A673 (cell line): ENCODE data around the gene SUN5. TPM values are rescaled to one million over a fixed set of nuclear protein-coding genes. Genes with fewer than 3 reads are reported as not detected.

Source experiments
- BruUV-seq: library from RNA; stranded (reverse); fragments of 400-500 nt; replicated peaks from 2 replicates; lab custom pipeline; 2021; lab: Mats Ljungman, UMichigan
- CTCF ChIA-PET: fragments of 300-600 bp; sonication (Branson Sonifier 250); formaldehyde crosslinking; loops from one replicate; lab custom pipeline; 2022; ENCODE audit warnings: antibody characterized with exemption; lab: Charles Lee
- POLR2A ChIA-PET: fragments of 300-600 bp; sonication (Branson Sonifier 250); formaldehyde crosslinking; loops from one replicate; lab custom pipeline; 2022; ENCODE audit warnings: antibody characterized with exemption; ENCODE audit not compliant: low non-redundant PET; lab: Charles Lee
- DNase-seq: peaks from one replicate; pipeline ENCODE4 v3.0.0-alpha.2; 2015; ENCODE audit warnings: low spot score
- H3K27ac ChIP-seq: fragments of 200-600 bp; sonication (generic); 2 replicates; pipeline ENCODE4 v1.5.1; 2016; ENCODE audit warnings: mixed run types, low read depth, mild to moderate bottlenecking, mixed read lengths, antibody characterized with exemption, low read length; ENCODE audit not compliant: poor library complexity, severe bottlenecking
- H3K27me3 ChIP-seq: fragments of 200-600 bp; sonication (generic); replicated peaks from 2 replicates; pipeline ENCODE4 v1.6.1; 2017; ENCODE audit warnings: mixed run types, low read depth, mild to moderate bottlenecking, mixed read lengths, antibody characterized with exemption, low read length; ENCODE audit not compliant: insufficient read depth, poor library complexity
- H3K36me3 ChIP-seq: fragments of 200-600 bp; sonication (generic); 2 replicates; pipeline ENCODE4 v1.6.1; 2016; ENCODE audit warnings: mixed run types, mild to moderate bottlenecking, mixed read lengths, antibody characterized with exemption, low read length; ENCODE audit not compliant: insufficient read depth, poor library complexity, severe bottlenecking
- H3K4me1 ChIP-seq: fragments of 200-600 bp; sonication (generic); 2 replicates; pipeline ENCODE4 v1.6.1; 2017; ENCODE audit warnings: mixed run types, mild to moderate bottlenecking, mixed read lengths, antibody characterized with exemption, low read length; ENCODE audit not compliant: insufficient read depth, poor library complexity, severe bottlenecking
- H3K4me3 ChIP-seq: fragments of 200-600 bp; sonication (generic); 2 replicates; pipeline ENCODE4 v1.5.1; 2016; ENCODE audit warnings: low read depth, mixed run types, mild to moderate bottlenecking, mixed read lengths, low read length; ENCODE audit not compliant: poor library complexity, severe bottlenecking
- H3K9me3 ChIP-seq: fragments of 200-600 bp; sonication (generic); 2 replicates; pipeline ENCODE4 v1.6.1; 2016; ENCODE audit warnings: mixed run types, low read depth, mild to moderate bottlenecking, mixed read lengths, antibody characterized with exemption, low read length; ENCODE audit not compliant: poor library complexity, severe bottlenecking
- CTCF ChIP-seq: fragments of 300-800, 200-600 bp; sonication (generic); conservative IDR thresholded peaks from 2 replicates; pipeline ENCODE4 v1.5.1; 2017; ENCODE audit warnings: low read depth, mild to moderate bottlenecking, antibody characterized with exemption, low read length, moderate library complexity, mixed read lengths
- EZH2 ChIP-seq: fragments of 200-600 bp; sonication (generic); IDR thresholded peaks from 2 replicates; pipeline ENCODE4 v1.6.1; 2017; ENCODE audit warnings: borderline replicate concordance, low read depth, mild to moderate bottlenecking, mixed read lengths, antibody characterized with exemption, low read length; ENCODE audit not compliant: poor library complexity, severe bottlenecking
- intact Hi-C: fragments of 100-400 bp; cut with micrococcal nuclease; formaldehyde crosslinking; loops from one replicate; pipeline ENCODE4 v1.10.0; 2022; ENCODE audit not compliant: unreplicated experiment
- total RNA-seq: library from RNA; stranded (reverse); gene quantifications from 2 replicates; pipeline ENCODE4 v1.2.3, GENCODE V29; 2021

SUN5 gene
- total RNA-seq, 1 experiment from 2014 or later: not detected

GRCh38 chr20:32960849-32961731 is 43.1 kb downstream of the SUN5 start:
- no TSS peak for BruUV-seq
- ChIA-PET CTCF (no interaction called here), POLR2A (no interaction called here)
- intact Hi-C loops: no loop called here
- DNase-seq: no peak
- Histone ChIP-seq H3K36me3 (no peaks in the 10 kb centered on the region), H3K9me3 (peaks cover 10% of the 10 kb centered on the region), H3K27me3 (no peaks in the 10 kb centered on the region), H3K4me1 (no peaks in the 10 kb centered on the region), H3K4me3 (no peak overlapping the region), H3K27ac (no peak overlapping the region)
- TF ChIP-seq CTCF (no peak), EZH2 (no peak)

DNA sequence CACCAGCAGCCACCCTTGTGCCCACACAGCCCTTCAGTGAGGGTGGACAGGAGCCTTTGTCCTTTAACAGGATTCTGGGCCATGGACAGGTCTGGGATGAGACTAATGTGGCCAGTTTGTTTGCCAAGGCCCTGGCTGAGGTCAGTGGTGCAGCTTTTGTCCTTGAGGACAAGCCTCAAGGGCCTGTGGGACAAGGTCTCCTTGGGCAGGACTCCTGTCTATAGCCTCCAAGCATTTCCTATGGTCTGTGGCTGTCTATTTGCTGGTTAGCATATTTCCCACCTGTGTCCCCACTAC is 44.1 kb downstream of the SUN5 start:
- DNase-seq: no peak
- H3K4me1 ChIP-seq: no peaks in the 10 kb centered on the region
- no peaks in the 10 kb centered on the region for H3K36me3 ChIP-seq
- H3K4me3 ChIP-seq: no peak overlapping the region
- H3K27me3 ChIP-seq: no peaks in the 10 kb centered on the region
- ChIA-PET POLR2A (no interaction called here), CTCF (no interaction called here)
- no peak for TF ChIP-seq EZH2
- H3K9me3 ChIP-seq: peaks cover 10% of the 10 kb centered on the region
- H3K27ac ChIP-seq: no peak overlapping the region
- BruUV-seq: no TSS peak
- intact Hi-C loops: no loop called here

DNA sequence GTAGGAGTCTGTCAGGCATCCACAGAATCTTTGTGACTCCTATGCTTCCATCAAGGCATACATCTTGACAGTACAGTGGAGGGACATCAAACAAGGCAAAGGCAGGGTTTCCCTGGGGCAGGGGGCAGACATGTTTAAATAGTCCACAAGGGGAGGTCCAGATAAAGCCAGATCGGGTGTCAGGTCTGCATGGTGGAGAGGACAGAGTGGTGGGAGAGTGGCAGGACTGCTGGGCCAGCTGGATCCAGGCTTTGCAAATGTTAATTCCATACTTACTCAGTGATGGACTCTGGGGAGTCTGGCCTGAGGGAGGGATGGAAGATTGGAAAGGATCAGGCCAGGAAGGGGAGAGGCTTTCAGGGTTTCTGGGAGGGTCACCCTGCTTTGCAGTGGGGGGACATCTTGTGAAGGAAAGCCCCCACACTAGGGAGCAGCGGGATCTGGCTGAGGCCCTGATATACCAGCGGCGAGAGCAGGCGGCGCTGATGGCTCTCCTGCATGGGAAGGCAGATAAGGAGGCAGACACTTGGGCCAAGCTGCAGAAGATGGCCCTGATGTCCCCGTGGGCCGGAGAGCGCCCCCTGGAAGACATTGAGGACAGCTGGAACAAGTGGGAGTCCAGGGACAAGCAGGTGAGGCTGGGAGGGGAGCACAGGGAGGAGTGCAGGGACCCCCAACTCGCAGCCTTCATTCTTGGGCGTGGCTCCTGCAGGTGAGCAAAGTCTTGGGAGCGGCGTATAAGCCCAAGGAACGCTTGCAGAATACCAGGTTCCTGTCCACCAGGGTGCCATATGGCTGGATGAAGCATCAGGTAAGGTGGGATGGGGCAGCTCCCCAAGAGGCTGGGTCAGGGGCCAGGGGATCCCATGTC is 44.6 kb downstream of the SUN5 start:
- intact Hi-C loops: no loop called here
- H3K4me1 ChIP-seq: no peaks in the 10 kb centered on the region
- peaks cover 10% of the 10 kb centered on the region for H3K9me3 ChIP-seq
- H3K27ac ChIP-seq: no peak overlapping the region
- no peak for DNase-seq
- TF ChIP-seq CTCF: no peak
- TF ChIP-seq EZH2: no peak
- POLR2A ChIA-PET: no interaction called here
- H3K36me3 ChIP-seq: no peaks in the 10 kb centered on the region
- BruUV-seq: no TSS peak
- H3K27me3 ChIP-seq: no peaks in the 10 kb centered on the region
- H3K4me3 ChIP-seq: no peak overlapping the region
- CTCF ChIA-PET: no interaction called here
